Activated CD8-positive, alpha-beta T cell treated with anti-CD3 and anti-CD28 coated beads for 36 hours (primary cell): Measurements from ENCODE around the gene CENPP. TPM values are rescaled to one million over a fixed set of nuclear protein-coding genes. Genes with fewer than 3 reads are reported as not detected.

ENCODE experiments used
- ATAC-seq: fragments of 200-7000 bp; cut with Tn5 transposase; one replicate; pipeline ENCODE4 v1.10.0; 2021; ENCODE audit warnings: mild to moderate bottlenecking, moderate library complexity
- CTCF ChIA-PET: fragments of 350-600 bp; sonication (Branson Sonifier 250); formaldehyde crosslinking; loops from one replicate; lab custom pipeline; 2021; ENCODE audit warnings: antibody characterized with exemption; lab: Charles Lee
- POLR2A ChIA-PET: fragments of 350-600 bp; sonication (Branson Sonifier 250); formaldehyde crosslinking; loops from one replicate; lab custom pipeline; 2021; ENCODE audit warnings: antibody characterized with exemption; lab: Charles Lee
- DNase-seq: peaks from one replicate; pipeline ENCODE4 v3.0.0-alpha.2; 2020
- H3K27ac Mint-ChIP-seq: one replicate; pipeline ENCODE4 v1.8.0; 2021; ENCODE audit warnings: mild to moderate bottlenecking, mixed read lengths
- H3K27me3 Mint-ChIP-seq: one replicate; pipeline ENCODE4 v1.8.0; 2021; ENCODE audit warnings: mixed read lengths
- H3K36me3 Mint-ChIP-seq: one replicate; pipeline ENCODE4 v1.8.0; 2021; ENCODE audit warnings: low read depth, mixed read lengths
- H3K4me1 Mint-ChIP-seq: one replicate; pipeline ENCODE4 v1.8.0; 2021; ENCODE audit warnings: low read depth, mixed read lengths
- H3K4me3 Mint-ChIP-seq: one replicate; pipeline ENCODE4 v1.8.0; 2021; ENCODE audit warnings: mild to moderate bottlenecking, moderate library complexity, mixed read lengths
- H3K9me3 Mint-ChIP-seq: one replicate; pipeline ENCODE4 v1.8.0; 2021; ENCODE audit warnings: mixed read lengths
- intact Hi-C: fragments of 100-400 bp; cut with micrococcal nuclease; formaldehyde crosslinking; loops from one replicate; pipeline ENCODE4 v1.10.0; 2022
- total RNA-seq, 2 experiments: library from RNA; stranded (reverse); gene quantifications; one replicate each; pipeline ENCODE4 v1.2.3, GENCODE V29; 2021
- TF ChIP-seq, protein P1 (sequence below): fragments of 200-600 bp; IDR thresholded peaks from one replicate; pipeline ENCODE4 v1.8.0; 2022; ENCODE audit warnings: antibody characterized with exemption, mild to moderate bottlenecking

CENPP gene
- 10 to 100 TPM; 22.5 to 28.7 TPM for total RNA-seq

DNA sequence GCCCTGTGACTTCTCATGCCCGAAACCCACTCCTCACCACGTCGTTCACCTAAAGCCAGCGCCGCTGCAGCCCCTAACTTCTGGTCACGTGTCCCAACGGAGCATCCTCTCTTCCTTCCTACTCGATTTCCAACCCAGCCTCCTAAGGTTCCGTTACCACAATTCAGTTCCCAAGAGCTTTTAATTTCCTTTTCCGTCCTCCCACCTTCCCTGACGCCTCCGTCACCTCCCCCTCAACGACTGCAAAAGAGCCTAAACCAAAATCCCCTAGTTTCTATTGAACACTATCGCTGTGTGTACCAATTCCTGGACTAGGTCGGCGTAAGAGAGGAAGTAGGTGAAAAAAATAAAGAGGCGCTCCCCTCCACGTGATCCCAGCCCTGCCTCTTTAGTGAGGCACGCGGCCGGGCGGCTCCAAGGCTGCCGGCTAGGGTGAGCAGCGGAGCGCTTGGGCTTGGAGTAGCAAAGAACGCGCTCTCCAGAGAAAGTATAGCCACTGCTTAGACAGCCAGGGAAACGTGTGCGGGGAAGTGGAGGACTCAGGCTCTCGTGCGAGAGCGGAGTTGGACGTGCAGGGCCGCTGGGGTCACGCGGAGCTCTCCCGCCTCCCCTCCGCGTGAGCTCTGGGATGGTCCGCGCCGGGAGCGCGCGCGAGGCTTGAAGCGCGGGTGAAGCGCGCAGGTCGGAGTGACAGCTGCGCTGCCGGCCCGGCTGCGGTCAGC lies at the start of gene CENPP, which contains the start of gene NOL8:
Gene CENPP (plus strand): TSS at position 685 of the 722 bp plus-strand sequence.
Gene NOL8 (minus strand): TSS at position 82 of the 722 bp plus-strand sequence. CDS start 1,189 bp downstream, outside the sequence.
- ChIA-PET CTCF (interaction anchor here (1.3 to 1.7 kb wide), 4 partner anchors 34 to 187 kb away, joined by 3 to 7 read pairs (median 5); no protein-coding TSS in a partner anchor), POLR2A (interaction anchor here (0.7 to 2.5 kb wide), 19 partner anchors 8 to 1500 kb away, joined by 3 to 13 read pairs (median 3); partner anchors contain the start of genes IARS1 and IPPK)
- H3K4me1 Mint-ChIP-seq: peaks cover 34% of the 10 kb centered on the region

DNA sequence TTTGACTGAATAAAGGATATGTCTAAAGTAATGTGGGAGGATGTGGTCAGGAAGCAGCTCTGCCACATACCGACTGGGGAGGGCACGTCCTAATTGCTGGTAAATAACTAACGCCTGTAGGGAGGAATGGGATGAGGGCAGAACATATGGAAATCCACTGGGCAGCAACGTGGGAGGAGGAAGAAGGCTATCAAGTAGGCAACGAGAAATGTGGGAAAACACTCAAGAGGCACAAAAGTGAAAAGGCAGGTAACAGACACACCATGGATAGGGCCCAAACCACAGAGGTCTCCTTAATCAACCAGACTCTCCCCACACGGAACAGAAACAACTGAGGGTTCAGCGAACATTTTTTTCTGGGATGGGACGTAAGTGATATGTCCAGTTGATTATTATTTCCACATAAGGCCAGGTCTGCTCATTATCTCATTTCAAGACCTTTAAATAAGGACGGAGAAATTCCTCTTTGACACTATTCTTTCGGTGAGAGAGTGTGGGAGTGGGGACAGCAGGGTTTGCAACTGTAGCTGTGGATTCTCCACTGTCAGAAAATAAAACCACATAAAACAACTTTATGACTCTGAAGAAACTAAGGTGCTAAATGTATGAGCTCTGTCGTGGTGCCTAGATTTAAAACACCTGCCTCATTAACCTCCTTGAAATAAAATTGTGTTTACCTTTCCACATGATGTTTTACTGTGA lies 49.3 kb upstream of the CENPP start:
- intact Hi-C loops: loop anchor here (5.0 kb wide), 1 partner anchor 46 kb away; no protein-coding TSS in a partner anchor
- ChIA-PET CTCF (interaction anchor here (1.3 to 3.2 kb wide), 3 partner anchors 12 to 137 kb away, joined by 3 to 13 read pairs (median 3); no protein-coding TSS in a partner anchor), POLR2A (interaction anchor here (0.7 to 4.4 kb wide), 7 partner anchors 11 to 49 kb away, joined by 3 to 14 read pairs (median 4); partner anchors contain the start of genes CENPP and NOL8)
- Mint-ChIP-seq H3K4me1 (peaks cover 36% of the 10 kb centered on the region), H3K9me3 (no peaks in the 10 kb centered on the region), H3K27ac (peak overlapping the region; percentile 66), H3K4me3 (no peak overlapping the region), H3K36me3 (peaks cover 78% of the 10 kb centered on the region), H3K27me3 (no peaks in the 10 kb centered on the region)
- TF ChIP-seq, protein P1, sequence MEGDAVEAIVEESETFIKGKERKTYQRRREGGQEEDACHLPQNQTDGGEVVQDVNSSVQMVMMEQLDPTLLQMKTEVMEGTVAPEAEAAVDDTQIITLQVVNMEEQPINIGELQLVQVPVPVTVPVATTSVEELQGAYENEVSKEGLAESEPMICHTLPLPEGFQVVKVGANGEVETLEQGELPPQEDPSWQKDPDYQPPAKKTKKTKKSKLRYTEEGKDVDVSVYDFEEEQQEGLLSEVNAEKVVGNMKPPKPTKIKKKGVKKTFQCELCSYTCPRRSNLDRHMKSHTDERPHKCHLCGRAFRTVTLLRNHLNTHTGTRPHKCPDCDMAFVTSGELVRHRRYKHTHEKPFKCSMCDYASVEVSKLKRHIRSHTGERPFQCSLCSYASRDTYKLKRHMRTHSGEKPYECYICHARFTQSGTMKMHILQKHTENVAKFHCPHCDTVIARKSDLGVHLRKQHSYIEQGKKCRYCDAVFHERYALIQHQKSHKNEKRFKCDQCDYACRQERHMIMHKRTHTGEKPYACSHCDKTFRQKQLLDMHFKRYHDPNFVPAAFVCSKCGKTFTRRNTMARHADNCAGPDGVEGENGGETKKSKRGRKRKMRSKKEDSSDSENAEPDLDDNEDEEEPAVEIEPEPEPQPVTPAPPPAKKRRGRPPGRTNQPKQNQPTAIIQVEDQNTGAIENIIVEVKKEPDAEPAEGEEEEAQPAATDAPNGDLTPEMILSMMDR: no peak
- no peak for DNase-seq
- ATAC-seq: peak; percentile 34

More for the DNA sequence above, at the start of gene CENPP, which contains the start of gene NOL8:
- ATAC-seq: peak; percentile 94
- Mint-ChIP-seq H3K27ac (peak within 1 kb of the TSS; percentile 98), H3K4me3 (peak within 1 kb of the TSS; percentile 99), H3K36me3 (peaks cover 28% of the 10 kb centered on the region), H3K27me3 (no peaks in the 10 kb centered on the region), H3K9me3 (no peaks in the 10 kb centered on the region)
- TF ChIP-seq, protein P1: no peak
- DNase-seq: peak; percentile 89
- intact Hi-C loops: loop anchor here (10.0 kb wide), 2 partner anchors 119 to 309 kb away; no protein-coding TSS in a partner anchor

DNA sequence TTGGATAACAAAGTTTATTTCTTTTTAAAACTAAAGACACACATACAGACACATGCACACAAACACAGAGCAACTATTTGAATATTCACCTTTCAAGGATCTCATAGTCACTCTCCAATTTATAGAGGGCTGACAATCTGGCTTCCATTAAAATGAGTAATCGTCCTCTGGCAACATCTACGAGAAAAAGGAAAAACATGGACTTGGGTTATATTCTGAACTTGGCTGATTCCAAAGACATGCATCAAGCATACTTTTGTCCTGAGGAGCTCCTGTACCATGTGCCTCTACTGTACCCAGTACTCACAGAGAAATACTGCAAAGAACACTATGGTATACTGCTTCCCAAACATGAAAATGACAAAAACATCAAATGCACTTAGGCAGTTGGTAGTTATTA lies 47.6 kb upstream of the CENPP start:
- no peaks in the 10 kb centered on the region for H3K9me3 Mint-ChIP-seq
- peaks cover 73% of the 10 kb centered on the region for H3K36me3 Mint-ChIP-seq
- DNase-seq (no peak), ATAC-seq (no peak)
- ChIA-PET POLR2A (interaction anchor here (0.8 to 4.4 kb wide), 11 partner anchors 10 to 46 kb away, joined by 3 to 14 read pairs (median 5); partner anchors contain the start of gene IARS1), CTCF (interaction anchor here (0.9 to 2.2 kb wide), 5 partner anchors 9 to 48 kb away, joined by 3 to 7 read pairs (median 4); partner anchors contain the start of gene CENPP)
- no peaks in the 10 kb centered on the region for H3K27me3 Mint-ChIP-seq
- no peak overlapping the region for H3K4me3 Mint-ChIP-seq
- H3K4me1 Mint-ChIP-seq: peaks cover 39% of the 10 kb centered on the region
- peak overlapping the region; percentile 34 for H3K27ac Mint-ChIP-seq
- TF ChIP-seq, protein P1: no peak
- intact Hi-C loops: loop anchor here (5.0 kb wide), 1 partner anchor 44 kb away; no protein-coding TSS in a partner anchor

DNA sequence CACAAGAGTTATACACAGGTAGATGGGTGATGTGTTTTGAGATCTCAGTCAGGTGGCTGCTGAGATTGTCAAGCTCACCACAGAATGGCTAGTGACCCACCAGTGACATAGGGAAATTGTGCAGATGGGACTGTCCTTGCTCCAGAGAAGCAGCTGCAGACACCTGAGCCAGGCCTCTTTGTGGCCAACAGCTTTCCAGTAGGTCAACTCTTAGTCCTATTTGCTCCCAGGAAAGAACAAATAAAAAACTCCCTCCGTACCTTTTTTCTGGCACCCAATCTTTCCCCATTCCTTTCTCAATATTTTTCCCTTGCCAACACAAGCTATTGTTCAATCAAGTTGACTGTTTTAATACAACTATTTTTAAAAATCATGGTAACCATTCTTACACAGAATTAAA lies 46.5 kb upstream of the CENPP start:
- Mint-ChIP-seq H3K27ac (no peak overlapping the region), H3K36me3 (peaks cover 66% of the 10 kb centered on the region), H3K27me3 (no peaks in the 10 kb centered on the region), H3K9me3 (no peaks in the 10 kb centered on the region), H3K4me3 (no peak overlapping the region), H3K4me1 (peaks cover 39% of the 10 kb centered on the region)
- no peak for ATAC-seq
- intact Hi-C loops: loop anchor here (5.0 kb wide), 1 partner anchor 43 kb away; no protein-coding TSS in a partner anchor
- CTCF ChIA-PET: interaction anchor here (1.2 to 2.2 kb wide), 5 partner anchors 9 to 47 kb away, joined by 3 to 7 read pairs (median 4); partner anchors contain the start of gene CENPP
- no peak for DNase-seq
- TF ChIP-seq, protein P1: no peak
- POLR2A ChIA-PET: interaction anchor here (1.2 to 4.4 kb wide), 7 partner anchors 9 to 34 kb away, joined by 4 to 14 read pairs (median 7); partner anchors contain the start of gene IARS1
